MG63 (cell line): ENCODE measurements around the gene UTP4. TPM values are rescaled to one million over a fixed set of nuclear protein-coding genes. Genes with fewer than 3 reads are reported as not detected.
"Not testable (repeated sequence)": the region's sequence is repeated elsewhere in the genome, so short reads cannot be mapped to it uniquely, and the experiment has no call there.

Experiments
- DNase-seq: peaks from one replicate; pipeline ENCODE4 v3.0.0-alpha.2; 2020
- H3K27me3 ChIP-seq: fragments of 250-450 bp; sonication (Bioruptor Pico); 2 replicates; pipeline ENCODE4 v1.5.1; 2020; ENCODE audit warnings: mild to moderate bottlenecking, moderate library complexity
- H3K36me3 ChIP-seq: fragments of 250-450 bp; sonication (Bioruptor Pico); 2 replicates; pipeline ENCODE4 v1.5.1; 2020; ENCODE audit warnings: mild to moderate bottlenecking, moderate library complexity
- H3K4me3 ChIP-seq: fragments of 250-450 bp; sonication (Bioruptor Pico); 2 replicates; pipeline ENCODE4 v1.5.1; 2020; ENCODE audit warnings: mild to moderate bottlenecking, moderate library complexity
- H3K9me3 ChIP-seq: fragments of 250-450 bp; sonication (Bioruptor Pico); 2 replicates; pipeline ENCODE4 v1.5.1; 2020; ENCODE audit warnings: mild to moderate bottlenecking, moderate library complexity
- total RNA-seq: library from RNA; depleted of rRNA; stranded (reverse); fragments of >200 nt; shearing (Covaris generic); gene quantifications from 2 replicates; pipeline ENCODE4 v1.2.3, GENCODE V29; 2014; ENCODE audit warnings: low replicate concordance

The UTP4 gene
- total RNA-seq, 1 experiment from 2014 or later: 108 TPM

GRCh38 chr16:69119536-69119935 is 12.9 kb upstream of the UTP4 start:
- no peak for DNase-seq
- Histone ChIP-seq H3K36me3 (peaks cover 38% of the 10 kb centered on the region), H3K9me3 (no peaks in the 10 kb centered on the region), H3K27me3 (no peaks in the 10 kb centered on the region), H3K4me3 (no peak overlapping the region)

GRCh38 chr16:69120096-69120664 is 12.3 kb upstream of the UTP4 start:
- Histone ChIP-seq H3K4me3 (no peak overlapping the region), H3K27me3 (no peaks in the 10 kb centered on the region), H3K36me3 (peaks cover 32% of the 10 kb centered on the region), H3K9me3 (no peaks in the 10 kb centered on the region)
- no peak for DNase-seq

GRCh38 chr16:69123910-69124309 is 8.5 kb upstream of the UTP4 start:
- no peak overlapping the region for H3K4me3 ChIP-seq
- peaks cover 28% of the 10 kb centered on the region for H3K36me3 ChIP-seq
- DNase-seq: no peak
- no peaks in the 10 kb centered on the region for H3K27me3 ChIP-seq
- no peaks in the 10 kb centered on the region for H3K9me3 ChIP-seq

- not testable (repeated sequence) for H3K4me3 ChIP-seq, DNase-seq, H3K9me3 ChIP-seq, H3K27me3 ChIP-seq
- H3K36me3 ChIP-seq: peaks cover 29% of the 10 kb centered on the region
These were observed 8.0 kb upstream of the UTP4 start for GRCh38 chr16:69124406-69124805.

- not testable (repeated sequence) for H3K4me3 ChIP-seq, DNase-seq, H3K27me3 ChIP-seq, H3K9me3 ChIP-seq
- peaks cover 27% of the 10 kb centered on the region for H3K36me3 ChIP-seq
These were observed 7.5 kb upstream of the UTP4 start for GRCh38 chr16:69124961-69125360.

- peaks cover 36% of the 10 kb centered on the region for H3K36me3 ChIP-seq
- no peak overlapping the region for H3K4me3 ChIP-seq
- no peaks in the 10 kb centered on the region for H3K27me3 ChIP-seq
- DNase-seq: no peak
- no peaks in the 10 kb centered on the region for H3K9me3 ChIP-seq
These were observed 6.2 kb upstream of the UTP4 start for GRCh38 chr16:69126221-69126620.

- H3K4me3 ChIP-seq, DNase-seq, H3K27me3 ChIP-seq, H3K9me3 ChIP-seq: not testable (repeated sequence)
- peaks cover 36% of the 10 kb centered on the region for H3K36me3 ChIP-seq
These were observed 5.6 kb upstream of the UTP4 start for GRCh38 chr16:69126801-69127200.

- H3K27me3 ChIP-seq: no peaks in the 10 kb centered on the region
- DNase-seq: no peak
- peaks cover 33% of the 10 kb centered on the region for H3K36me3 ChIP-seq
- no peaks in the 10 kb centered on the region for H3K9me3 ChIP-seq
- no peak overlapping the region for H3K4me3 ChIP-seq
These were observed 4.4 kb upstream of the UTP4 start for GRCh38 chr16:69127966-69128510.

GRCh38 chr16:69130461-69130860 is 2.0 kb upstream of the UTP4 start:
- Histone ChIP-seq H3K4me3 (no peak overlapping the region; the same call in 1 of the 2 replicates), H3K9me3 (no peaks in the 10 kb centered on the region), H3K27me3 (no peaks in the 10 kb centered on the region), H3K36me3 (peaks cover 32% of the 10 kb centered on the region)
- DNase-seq: no peak

- no peak for DNase-seq
- H3K36me3 ChIP-seq: peaks cover 32% of the 10 kb centered on the region
- H3K9me3 ChIP-seq: no peaks in the 10 kb centered on the region
- H3K27me3 ChIP-seq: no peaks in the 10 kb centered on the region
- H3K4me3 ChIP-seq: peak overlapping the region; percentile 89
These were observed 1.1 kb upstream of the UTP4 start for GRCh38 chr16:69131167-69131838.

GRCh38 chr16:69131839-69132423 is 518 bp upstream of the UTP4 start:
- DNase-seq: peak; percentile 82
- peaks cover 37% of the 10 kb centered on the region for H3K36me3 ChIP-seq

GRCh38 chr16:69133373-69133954 is 1.0 kb downstream of the UTP4 start:
- Histone ChIP-seq H3K4me3 (peak overlapping the region; percentile 89), H3K9me3 (no peaks in the 10 kb centered on the region), H3K27me3 (no peaks in the 10 kb centered on the region), H3K36me3 (peaks cover 40% of the 10 kb centered on the region)
- DNase-seq: no peak

More at GRCh38 chr16:69131839-69132423, 518 bp upstream of the UTP4 start:
- H3K4me3 ChIP-seq: peak overlapping the region; percentile 89
- no peaks in the 10 kb centered on the region for H3K9me3 ChIP-seq
- no peaks in the 10 kb centered on the region for H3K27me3 ChIP-seq

- Histone ChIP-seq H3K9me3 (no peaks in the 10 kb centered on the region), H3K4me3 (no peak overlapping the region), H3K36me3 (peaks cover 56% of the 10 kb centered on the region), H3K27me3 (no peaks in the 10 kb centered on the region)
- DNase-seq: no peak
These were observed 6.2 kb downstream of the UTP4 start for GRCh38 chr16:69138608-69139007.

- not testable (repeated sequence) for H3K27me3 ChIP-seq, DNase-seq, H3K9me3 ChIP-seq, H3K4me3 ChIP-seq
- peaks cover 58% of the 10 kb centered on the region for H3K36me3 ChIP-seq
These were observed 7.0 kb downstream of the UTP4 start for GRCh38 chr16:69139464-69139863.

- Histone ChIP-seq H3K4me3 (no peak overlapping the region), H3K36me3 (peaks cover 68% of the 10 kb centered on the region), H3K9me3 (no peaks in the 10 kb centered on the region), H3K27me3 (no peaks in the 10 kb centered on the region)
- DNase-seq: no peak
These were observed 8.6 kb downstream of the UTP4 start for GRCh38 chr16:69141014-69141413.

- peaks cover 68% of the 10 kb centered on the region for H3K36me3 ChIP-seq
- DNase-seq: no peak
- H3K4me3 ChIP-seq: no peak overlapping the region
- no peaks in the 10 kb centered on the region for H3K9me3 ChIP-seq
- no peaks in the 10 kb centered on the region for H3K27me3 ChIP-seq
These were observed 9.5 kb downstream of the UTP4 start for GRCh38 chr16:69141936-69142335.

GRCh38 chr16:69143116-69143515 is 10.7 kb downstream of the UTP4 start:
- peaks cover 60% of the 10 kb centered on the region for H3K36me3 ChIP-seq
- H3K4me3 ChIP-seq: no peak overlapping the region
- DNase-seq: no peak
- H3K27me3 ChIP-seq: no peaks in the 10 kb centered on the region
- H3K9me3 ChIP-seq: no peaks in the 10 kb centered on the region
